MM.1S (cell line): ENCODE data around the gene PCSK9.

Source experiments
- DNase-seq: peaks from one replicate; pipeline ENCODE4 v3.0.0-alpha.2; 2015
- H2AFZ ChIP-seq: fragments of 300-600 bp; sonication (generic); 2 replicates; pipeline ENCODE4 v1.6.0; 2016; ENCODE audit warnings: antibody characterized with exemption, low read length
- H3F3A ChIP-seq: fragments of 300-600 bp; sonication (generic); 2 replicates; pipeline ENCODE4 v1.6.1; 2016; ENCODE audit warnings: mild to moderate bottlenecking, antibody characterized with exemption, low read length, moderate library complexity, mixed read lengths; ENCODE audit not compliant: insufficient read depth
- H3K27ac ChIP-seq: fragments of 300-600 bp; sonication (generic); 2 replicates; pipeline ENCODE4 v1.5.1; 2016; ENCODE audit warnings: mild to moderate bottlenecking, low read length
- H3K27me3 ChIP-seq: fragments of 300-600 bp; sonication (generic); replicated peaks from 2 replicates; pipeline ENCODE4 v1.6.0; 2016; ENCODE audit warnings: low read length; ENCODE audit not compliant: insufficient read depth
- H3K36me3 ChIP-seq: fragments of 300-600 bp; sonication (generic); replicated peaks from 2 replicates; pipeline ENCODE4 v1.6.1; 2016; ENCODE audit warnings: mild to moderate bottlenecking, low read length, mixed read lengths; ENCODE audit not compliant: insufficient read depth
- H3K4me1 ChIP-seq: fragments of 300-600 bp; sonication (generic); 2 replicates; pipeline ENCODE4 v1.6.1; 2016; ENCODE audit warnings: low read length, mixed read lengths
- H3K4me2 ChIP-seq: fragments of 300-600 bp; sonication (generic); 2 replicates; pipeline ENCODE4 v1.6.0; 2016; ENCODE audit warnings: low read depth, low read length
- H3K4me3 ChIP-seq: fragments of 300-600 bp; sonication (generic); 2 replicates; pipeline ENCODE4 v1.5.1; 2016; ENCODE audit warnings: low read length, mixed read lengths
- H3K79me2 ChIP-seq: fragments of 300-600 bp; sonication (generic); 2 replicates; pipeline ENCODE4 v1.6.1; 2016; ENCODE audit warnings: mixed run types, low read length, mixed read lengths
- H3K9ac ChIP-seq: fragments of 300-600 bp; sonication (generic); 2 replicates; pipeline ENCODE4 v1.6.1; 2016; ENCODE audit warnings: low read length, mixed read lengths
- H3K9me2 ChIP-seq: fragments of 300-600 bp; sonication (generic); replicated peaks from 2 replicates; pipeline ENCODE4 v1.6.1; 2016; ENCODE audit warnings: mild to moderate bottlenecking, low read length, mixed read lengths; ENCODE audit not compliant: insufficient read depth
- H3K9me3 ChIP-seq: fragments of 300-600 bp; sonication (generic); replicated peaks from 2 replicates; pipeline ENCODE4 v1.6.1; 2016; ENCODE audit warnings: mild to moderate bottlenecking, low read length, mixed read lengths; ENCODE audit not compliant: insufficient read depth
- H4K20me1 ChIP-seq: fragments of 300-600 bp; sonication (generic); 2 replicates; pipeline ENCODE4 v1.6.1; 2016; ENCODE audit warnings: mild to moderate bottlenecking, low read length, moderate library complexity, mixed read lengths; ENCODE audit not compliant: insufficient read depth
- CTCF ChIP-seq: fragments of 300-600 bp; sonication (generic); IDR thresholded peaks from 2 replicates; pipeline ENCODE4 v1.5.1; 2016; ENCODE audit warnings: antibody characterized with exemption, low read length, mixed read lengths
- EZH2 ChIP-seq: fragments of 300-600 bp; sonication (generic); optimal IDR thresholded peaks from 2 replicates; pipeline ENCODE3; 2017; ENCODE audit warnings: low read depth, mild to moderate bottlenecking, antibody characterized with exemption, low read length, mixed read lengths
- EZH2phosphoT487 ChIP-seq: fragments of 300-600 bp; sonication (generic); IDR thresholded peaks from 2 replicates; pipeline ENCODE4 v1.6.1; 2018; ENCODE audit warnings: antibody characterized with exemption, low read length

Gene PCSK9

GRCh38 chr1:55040083-55040932 lies 960 bp downstream of the PCSK9 start:
- TF ChIP-seq CTCF, result no peak
- TF ChIP-seq EZH2, result no peak
- no peak for TF ChIP-seq EZH2phosphoT487
- H3K4me1 ChIP-seq, result no peaks in the 10 kb centered on the region
- no peaks in the 10 kb centered on the region for H3K9me3 ChIP-seq
- H3K9ac ChIP-seq, result no peak overlapping the region
- no peak overlapping the region for H3K4me2 ChIP-seq
- H3K27me3 ChIP-seq, result peaks cover 50% of the 10 kb centered on the region
- no peak for DNase-seq
- H3K27ac ChIP-seq, result no peak overlapping the region
- H3K36me3 ChIP-seq, result no peaks in the 10 kb centered on the region
- no peak overlapping the region for H3K4me3 ChIP-seq
- H3K79me2 ChIP-seq, result no peaks in the 10 kb centered on the region
- no peaks in the 10 kb centered on the region for H3K9me2 ChIP-seq
- no peak overlapping the region for H2AFZ ChIP-seq
- H4K20me1 ChIP-seq, result no peaks in the 10 kb centered on the region
- H3F3A ChIP-seq, result no peaks in the 10 kb centered on the region

- Histone ChIP-seq H3K4me1 (no peaks in the 10 kb centered on the region), H3K27ac (no peak overlapping the region), H3K36me3 (no peaks in the 10 kb centered on the region), H3K79me2 (no peaks in the 10 kb centered on the region), H4K20me1 (no peaks in the 10 kb centered on the region), H3K9me3 (no peaks in the 10 kb centered on the region), H2AFZ (no peak overlapping the region), H3K9me2 (no peaks in the 10 kb centered on the region), H3K4me2 (no peak overlapping the region), H3F3A (no peaks in the 10 kb centered on the region), H3K27me3 (peaks cover 50% of the 10 kb centered on the region), H3K9ac (no peak overlapping the region), H3K4me3 (no peak overlapping the region)
- no peak for DNase-seq
- TF ChIP-seq CTCF, result no peak
- no peak for TF ChIP-seq EZH2phosphoT487
- no peak for TF ChIP-seq EZH2
Measured at GRCh38 chr1:55040933-55041494, 1.7 kb downstream of the PCSK9 start.

GRCh38 chr1:55041613-55042012 lies 2.3 kb downstream of the PCSK9 start:
- peaks cover 50% of the 10 kb centered on the region for H3K27me3 ChIP-seq
- no peaks in the 10 kb centered on the region for H3K36me3 ChIP-seq
- no peaks in the 10 kb centered on the region for H3K4me1 ChIP-seq
- H3K4me3 ChIP-seq, result no peak overlapping the region
- H3K9me2 ChIP-seq, result no peaks in the 10 kb centered on the region
- no peaks in the 10 kb centered on the region for H3F3A ChIP-seq
- H3K79me2 ChIP-seq, result no peaks in the 10 kb centered on the region
- H3K9ac ChIP-seq, result no peak overlapping the region
- DNase-seq, result no peak
- TF ChIP-seq EZH2, result no peak
- H3K9me3 ChIP-seq, result no peaks in the 10 kb centered on the region
- no peak overlapping the region for H3K27ac ChIP-seq
- H3K4me2 ChIP-seq, result no peak overlapping the region
- H4K20me1 ChIP-seq, result no peaks in the 10 kb centered on the region
- H2AFZ ChIP-seq, result no peak overlapping the region

GRCh38 chr1:55043011-55043410 lies 3.7 kb downstream of the PCSK9 start:
- no peak overlapping the region for H3K27ac ChIP-seq
- H2AFZ ChIP-seq, result no peak overlapping the region
- H3K4me1 ChIP-seq, result no peaks in the 10 kb centered on the region
- no peaks in the 10 kb centered on the region for H3K9me2 ChIP-seq
- H4K20me1 ChIP-seq, result no peaks in the 10 kb centered on the region
- TF ChIP-seq CTCF (no peak), EZH2 (no peak), EZH2phosphoT487 (no peak)
- H3F3A ChIP-seq, result no peaks in the 10 kb centered on the region
- no peak overlapping the region for H3K4me3 ChIP-seq
- H3K27me3 ChIP-seq, result peaks cover 38% of the 10 kb centered on the region
- H3K9me3 ChIP-seq, result no peaks in the 10 kb centered on the region
- H3K4me2 ChIP-seq, result no peak overlapping the region
- H3K36me3 ChIP-seq, result no peaks in the 10 kb centered on the region
- H3K79me2 ChIP-seq, result no peaks in the 10 kb centered on the region
- DNase-seq, result no peak
- no peak overlapping the region for H3K9ac ChIP-seq
